ENCODE measurements around the gene ZNF683. TPM values are rescaled to one million over a fixed set of nuclear protein-coding genes. Genes with fewer than 3 reads are reported as not detected.
"Not testable (repeated sequence)": the region's sequence is repeated elsewhere in the genome, so short reads cannot be mapped to it uniquely, and the experiment has no call there.

ZNF683 gene
- total RNA-seq, 2 donors from 2014 or later = not detected

DNA sequence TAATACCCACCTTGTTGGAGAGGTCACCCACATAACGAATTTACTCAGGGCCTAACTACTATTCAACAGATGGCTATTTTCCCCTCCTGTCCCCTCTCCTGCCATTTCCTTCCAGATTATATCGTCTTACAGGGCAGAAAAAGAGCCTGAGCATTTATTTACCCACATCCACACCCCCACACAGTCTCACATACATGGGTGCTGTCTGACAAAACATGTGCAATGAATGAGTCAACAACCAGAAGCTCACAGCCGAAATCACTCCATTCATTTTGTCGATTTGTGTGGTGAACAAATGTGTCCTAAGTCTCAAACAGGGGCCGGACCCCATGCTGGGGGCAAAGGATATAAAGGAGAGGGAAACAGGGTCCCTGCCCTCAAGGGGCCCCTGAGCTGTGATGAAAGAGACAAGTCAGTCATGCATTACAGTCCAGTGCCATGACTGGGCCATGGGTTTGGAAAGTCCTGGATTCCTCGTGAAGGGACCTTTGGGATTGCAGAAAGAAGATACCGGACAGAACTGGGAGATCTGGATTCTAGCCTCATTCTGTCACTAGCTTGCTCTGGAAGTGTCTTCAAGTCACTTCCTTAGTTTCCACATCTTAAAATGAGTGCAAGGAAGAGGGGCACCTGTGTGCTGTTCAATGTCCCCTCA lies 16.4 kb upstream of the ZNF683 start:
- intact Hi-C loops (cut with DNase I, micrococcal nuclease) = loop anchor here in 1 of 2 donors (5.0 kb wide), 1 partner anchor 327 kb away; no protein-coding TSS in a partner anchor
- ATAC-seq = no peak
- DNase-seq = no peak

DNA sequence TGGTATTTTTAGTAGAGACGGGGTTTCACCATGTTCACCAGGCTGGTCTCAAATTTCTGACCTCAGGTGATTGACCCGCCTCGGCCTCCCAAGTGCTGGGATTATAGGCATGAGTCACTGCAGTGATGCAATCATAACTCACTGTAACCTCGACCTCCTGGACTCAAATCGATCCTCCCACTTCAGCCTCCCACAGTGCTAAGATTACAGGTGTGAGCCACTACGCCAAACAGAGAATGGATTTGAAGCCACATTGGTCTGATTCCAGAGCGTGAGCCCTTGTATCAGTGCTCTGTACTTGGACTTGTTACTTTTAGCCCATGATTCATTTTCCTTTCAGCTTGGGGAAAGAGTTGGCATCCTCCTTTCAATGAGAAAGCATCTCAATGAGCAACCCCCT lies 14.9 kb upstream of the ZNF683 start:
- intact Hi-C loops (cut with DNase I, micrococcal nuclease) = loop anchor here in 1 of 2 donors (5.0 kb wide), 1 partner anchor 325 kb away; no protein-coding TSS in a partner anchor
- DNase-seq = no peak
- peak; percentile 84 for ATAC-seq

DNA sequence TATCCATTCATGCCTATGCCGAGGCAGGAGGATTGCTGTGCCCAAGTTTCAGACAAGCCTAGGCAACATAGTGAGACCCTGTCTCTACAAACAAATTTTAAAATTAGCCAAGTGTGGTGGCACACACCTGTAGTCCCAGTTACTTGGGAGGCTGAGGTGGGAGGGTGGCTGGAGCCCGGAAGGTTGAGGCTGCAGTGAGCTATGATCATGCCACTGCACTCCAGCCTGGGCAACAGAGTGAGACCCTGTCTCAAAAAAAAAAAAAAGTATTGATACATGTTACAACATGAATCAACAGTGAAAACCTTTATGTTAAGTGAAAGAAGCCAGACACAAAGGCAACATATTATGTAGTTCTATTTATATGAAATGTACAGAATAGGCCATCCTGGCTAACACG lies 12.5 kb upstream of the ZNF683 start:
- not testable (repeated sequence) for ATAC-seq, DNase-seq
- intact Hi-C loops (cut with DNase I, micrococcal nuclease) = loop anchor here in 1 of 2 donors (5.0 kb wide), 1 partner anchor 323 kb away; no protein-coding TSS in a partner anchor

DNA sequence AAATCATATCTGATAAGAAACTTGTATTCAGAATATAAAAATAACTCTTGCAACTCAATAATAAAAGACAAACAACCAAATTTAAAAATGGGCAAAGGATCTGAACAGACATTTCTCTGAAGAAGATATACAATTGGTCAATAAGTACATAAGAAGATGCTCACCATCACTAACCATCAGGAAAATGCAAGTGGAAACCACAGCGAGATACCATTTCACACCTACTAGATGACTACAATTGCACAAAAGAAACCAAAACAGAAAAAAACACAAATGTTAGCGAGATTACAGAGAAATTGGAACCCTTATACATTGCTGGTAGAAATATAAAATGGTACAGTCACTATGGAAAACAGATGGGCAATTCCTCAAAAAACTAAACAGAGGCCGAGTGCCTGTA lies 11.5 kb upstream of the ZNF683 start:
- intact Hi-C loops (cut with DNase I, micrococcal nuclease) = no loop called here
- DNase-seq = no peak
- ATAC-seq = no peak

DNA sequence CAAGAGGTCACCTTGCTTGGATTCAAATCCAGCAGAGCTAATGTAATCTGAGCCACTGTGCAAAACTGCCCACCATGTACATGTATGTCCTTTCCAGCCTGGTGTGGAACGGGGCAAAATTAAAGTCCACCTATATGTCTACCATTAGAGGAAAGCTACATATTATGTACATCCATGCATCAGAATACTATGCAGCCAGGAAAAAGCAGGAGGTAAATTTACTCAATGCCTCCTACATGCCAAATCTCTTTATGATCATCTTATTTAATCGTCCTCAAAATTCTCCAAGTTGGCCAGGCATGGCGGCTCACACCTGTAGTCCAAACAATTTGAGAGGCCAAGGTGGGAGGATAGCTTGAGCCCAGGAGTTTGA lies 6.3 kb upstream of the ZNF683 start:
- ATAC-seq = no peak
- intact Hi-C loops (cut with DNase I, micrococcal nuclease) = no loop called here

DNA sequence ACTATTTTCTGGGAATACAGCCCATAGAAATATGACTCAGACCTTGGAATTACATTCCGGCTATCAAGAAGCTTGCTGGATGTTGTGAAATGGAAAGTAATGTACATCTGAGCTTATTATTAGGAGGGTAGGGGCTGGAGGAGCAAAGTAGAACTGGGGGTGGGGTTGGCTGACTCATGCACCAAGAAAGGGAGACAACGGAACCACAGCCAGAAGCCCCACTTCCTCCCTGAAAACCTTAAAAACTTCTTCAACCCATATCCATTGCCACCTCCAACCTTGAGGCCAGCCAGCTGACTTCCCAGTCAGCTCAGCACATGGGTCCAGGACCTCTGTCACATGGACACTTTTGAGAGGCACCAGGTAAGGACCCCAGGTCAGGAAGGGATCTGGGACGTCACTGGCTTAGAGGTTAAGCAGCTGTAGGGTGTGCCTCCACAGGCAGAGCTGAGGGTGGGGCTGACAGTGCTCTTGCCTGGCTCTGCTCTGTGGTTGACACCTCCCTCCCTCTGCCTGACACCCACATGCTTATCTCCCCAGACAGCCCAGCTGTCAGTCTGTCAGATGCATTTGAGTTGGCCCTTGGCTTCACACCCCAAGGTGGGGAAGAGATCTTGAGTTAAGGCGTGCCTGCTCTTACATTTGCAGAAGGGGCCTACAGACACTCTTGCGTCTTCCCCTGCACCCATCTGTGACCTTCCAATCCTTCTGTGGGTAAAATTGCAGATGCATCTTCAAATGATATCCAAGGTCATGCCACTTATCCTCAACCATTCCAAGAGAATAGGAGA lies 5.7 kb upstream of the ZNF683 start:
- intact Hi-C loops (cut with DNase I, micrococcal nuclease) = no loop called here
- peak in 1 of 2 donors; percentile 43 for DNase-seq
- peak; percentile 97 for ATAC-seq

More for the DNA sequence above, 6.3 kb upstream of the ZNF683 start:
- DNase-seq = no peak

DNA sequence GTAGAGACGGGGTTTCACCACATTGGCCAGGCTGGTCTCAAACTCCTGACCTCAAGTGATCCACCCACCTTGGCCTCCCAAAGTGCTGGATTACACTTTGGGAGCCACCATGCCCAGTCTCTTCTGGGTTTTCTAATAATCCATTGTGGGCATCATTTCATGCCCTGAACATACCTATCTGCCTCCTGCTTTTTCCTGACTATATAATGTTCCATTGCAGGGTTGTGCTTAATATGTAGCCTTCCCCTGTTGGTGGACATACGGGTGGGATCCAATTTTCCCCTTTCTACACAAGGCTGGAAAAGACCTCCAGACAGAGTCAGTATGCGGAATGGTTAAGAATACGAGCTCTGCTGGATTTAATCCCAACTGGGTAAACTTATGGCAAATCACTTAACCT lies 3.5 kb upstream of the ZNF683 start:
- no peak for ATAC-seq
- intact Hi-C loops (cut with DNase I, micrococcal nuclease) = no loop called here
- no peak for DNase-seq

DNA sequence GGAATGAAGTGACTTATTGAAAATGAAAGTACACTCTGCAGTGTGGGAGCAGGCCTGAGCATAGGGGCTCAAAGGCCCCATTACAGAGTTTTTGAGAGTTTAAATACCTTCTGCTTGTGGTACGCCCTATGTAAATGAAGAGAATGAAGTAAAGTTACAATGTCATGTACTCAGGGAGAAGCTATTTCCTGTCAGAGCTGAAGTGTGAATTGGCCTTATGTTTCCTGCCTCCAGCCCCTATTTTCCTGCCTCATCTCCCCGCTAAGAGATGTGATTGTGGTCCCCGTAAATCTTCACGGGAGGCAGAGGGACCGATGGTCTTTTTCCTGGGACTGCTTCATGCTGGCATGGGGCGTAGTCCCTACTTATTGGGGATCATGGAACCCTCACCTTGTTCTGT lies 2.5 kb upstream of the ZNF683 start:
- DNase-seq (no peak), ATAC-seq (no peak)
- intact Hi-C loops (cut with DNase I, micrococcal nuclease) = no loop called here

DNA sequence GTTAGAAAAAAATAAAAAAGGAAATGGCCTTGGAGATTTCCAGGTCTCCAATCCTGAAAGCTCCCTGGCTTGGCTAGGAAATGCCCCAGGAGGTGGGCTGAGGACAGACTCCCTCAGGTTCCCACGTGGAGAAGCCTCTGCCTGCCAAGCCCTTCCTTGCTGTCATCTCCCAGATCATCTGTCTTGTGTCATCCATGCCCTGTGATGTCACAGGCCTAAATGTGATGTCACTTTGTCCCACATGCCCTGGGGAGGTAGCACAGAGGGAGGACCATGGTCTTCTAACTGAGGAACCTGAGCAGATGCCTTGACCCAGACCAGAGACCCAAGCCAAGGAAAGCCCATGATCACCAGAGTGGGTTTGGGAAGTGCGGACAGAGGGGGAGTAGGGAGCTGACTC lies 1.8 kb upstream of the ZNF683 start:
- ATAC-seq; DNase-seq; intact Hi-C loops (cut with DNase I, micrococcal nuclease): not testable (repeated sequence)

DNA sequence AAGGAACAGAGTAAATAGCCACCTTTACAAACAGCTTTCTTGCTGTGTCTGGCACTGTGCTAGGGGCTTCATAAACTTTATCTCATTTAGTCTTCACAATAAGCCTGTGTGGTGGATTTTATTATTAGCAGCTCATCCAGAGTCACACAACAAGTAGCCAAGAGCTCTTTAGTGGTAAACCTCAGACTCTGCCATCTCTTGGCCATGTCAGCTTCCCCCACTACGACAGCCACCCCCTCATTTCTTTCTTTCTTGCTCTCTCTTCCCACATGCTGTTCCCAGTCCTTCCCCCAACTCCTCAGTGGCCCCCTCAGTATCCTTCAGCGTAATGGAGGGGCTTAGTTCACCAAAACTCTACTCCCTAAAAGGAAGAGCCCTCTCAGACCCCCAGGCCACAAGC lies 1.2 kb upstream of the ZNF683 start:
- intact Hi-C loops (cut with DNase I, micrococcal nuclease) = no loop called here
- DNase-seq (no peak), ATAC-seq (no peak)

DNA sequence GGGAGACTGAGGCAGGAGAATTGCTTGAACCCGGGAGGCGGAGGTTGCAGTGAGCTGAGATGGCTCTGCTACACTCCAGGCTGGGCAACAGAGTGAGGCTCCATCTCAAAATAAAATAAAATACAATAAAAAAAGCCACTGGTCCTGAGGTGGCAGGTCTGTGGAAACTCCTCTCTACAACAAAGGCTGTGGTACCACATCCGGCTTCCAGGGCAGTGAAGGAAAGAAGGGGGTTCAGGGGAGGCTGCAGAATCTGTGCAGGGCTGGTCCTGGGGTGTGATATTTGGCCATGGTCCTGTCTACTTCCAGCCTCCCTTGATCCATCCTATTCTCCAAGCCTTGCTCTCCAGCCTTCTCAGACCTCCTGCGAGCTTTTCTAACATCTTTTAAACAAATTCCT lies 731 bp upstream of the ZNF683 start:
- DNase-seq = no peak
- ATAC-seq = no peak
- intact Hi-C loops (cut with DNase I, micrococcal nuclease) = no loop called here

DNA sequence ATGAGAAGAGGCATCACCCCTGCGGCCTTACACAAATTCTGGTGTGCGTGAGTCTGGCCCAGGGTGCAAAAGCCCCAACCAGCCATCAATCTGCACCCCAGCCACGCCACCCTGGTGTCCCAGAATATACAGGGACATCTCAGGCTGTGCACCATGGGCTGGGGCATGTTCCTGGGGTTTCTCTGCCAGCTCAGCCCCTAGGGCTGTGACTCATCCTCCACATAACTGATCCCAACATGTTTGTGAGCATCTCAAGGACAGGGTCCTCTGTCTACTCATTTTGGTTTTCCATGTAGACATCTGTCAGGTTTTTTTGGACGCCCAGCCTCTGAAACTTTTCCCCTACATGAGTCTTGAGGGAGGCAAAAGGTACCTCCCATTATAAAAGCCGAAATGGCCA lies 511 bp downstream of the ZNF683 start:
- intact Hi-C loops (cut with DNase I, micrococcal nuclease) = no loop called here
- DNase-seq (no peak), ATAC-seq (no peak)

DNA sequence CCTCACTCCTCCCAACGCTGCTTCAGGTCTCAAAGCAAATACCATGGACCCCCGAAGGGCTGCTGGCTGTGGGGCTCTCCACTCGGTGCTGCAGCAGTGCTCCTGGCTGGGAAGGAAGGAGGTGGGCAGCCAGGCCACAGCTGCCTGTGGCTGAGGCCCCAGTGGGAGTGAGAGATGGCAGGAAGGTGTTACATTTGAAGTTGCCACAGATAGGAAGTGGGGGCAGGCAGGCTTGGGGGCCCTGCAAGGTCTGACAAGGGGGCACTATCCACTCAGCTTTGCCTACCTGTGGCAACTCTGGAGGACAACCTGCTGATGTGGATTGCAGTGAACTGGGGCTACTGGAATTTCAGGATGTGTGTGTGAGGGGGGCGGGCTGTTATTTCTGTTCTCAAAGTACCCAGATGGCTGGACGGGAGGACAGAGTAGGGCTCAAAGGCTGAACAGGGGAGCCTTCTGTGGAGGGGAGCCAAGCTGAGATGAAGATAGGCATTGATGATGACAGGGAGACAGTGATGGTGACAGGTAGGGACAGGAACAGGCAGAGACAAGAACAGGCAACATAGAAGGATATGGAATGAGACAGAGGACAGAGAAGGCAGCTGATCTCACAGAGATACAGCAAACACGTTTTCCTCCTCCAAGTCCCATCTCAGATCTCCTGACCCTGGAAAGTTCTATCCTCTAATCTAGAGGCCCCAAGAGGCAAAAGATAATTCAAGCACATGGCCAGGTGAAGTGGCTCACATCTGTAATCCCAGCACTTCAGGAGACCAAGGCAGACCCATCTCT lies 1.8 kb downstream of the ZNF683 start:
- DNase-seq (no peak), ATAC-seq (no peak)
- intact Hi-C loops (cut with DNase I, micrococcal nuclease) = no loop called here

DNA sequence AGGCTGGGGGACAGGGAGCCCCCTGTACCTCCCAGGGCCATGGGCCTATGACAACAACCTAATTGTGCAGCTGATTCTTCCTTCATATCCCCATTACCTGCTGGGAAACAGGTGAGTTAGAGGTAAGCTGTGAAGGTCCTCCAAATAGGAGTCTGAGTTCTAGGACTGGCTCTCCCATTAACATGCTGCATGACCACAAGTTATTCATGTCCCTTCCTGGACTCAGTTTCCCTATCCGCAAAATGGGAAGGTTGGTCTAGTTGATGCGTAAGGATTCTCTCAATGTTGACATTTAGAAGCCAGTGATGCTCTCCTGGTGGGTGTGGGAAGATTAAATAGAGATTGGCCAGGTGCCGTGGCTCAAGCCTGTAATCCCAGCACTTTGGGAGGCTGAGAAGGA lies 4.1 kb downstream of the ZNF683 start:
- intact Hi-C loops (cut with DNase I, micrococcal nuclease) = no loop called here
- ATAC-seq (no peak), DNase-seq (no peak)

DNA sequence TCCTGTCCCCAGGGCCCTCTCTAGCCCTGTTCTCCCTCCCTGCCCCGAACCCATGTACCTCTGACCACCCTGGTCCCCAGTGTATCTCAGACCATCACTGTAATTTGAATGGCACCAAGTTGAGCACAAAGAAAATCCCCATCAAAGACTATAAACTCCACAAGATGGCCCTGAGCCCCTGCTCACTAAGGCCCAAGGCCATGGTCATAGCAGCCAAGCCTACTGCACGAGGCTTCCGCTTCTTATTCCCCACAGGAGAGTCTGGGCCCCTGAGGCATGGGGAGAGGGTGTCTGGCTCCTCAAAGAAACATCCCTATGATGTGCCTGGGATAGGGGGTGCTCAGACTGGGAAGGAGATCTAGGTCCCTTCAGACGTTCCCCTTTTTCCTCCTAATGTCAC lies 4.5 kb downstream of the ZNF683 start:
- ATAC-seq = no peak
- intact Hi-C loops (cut with DNase I, micrococcal nuclease) = no loop called here
- no peak for DNase-seq

DNA sequence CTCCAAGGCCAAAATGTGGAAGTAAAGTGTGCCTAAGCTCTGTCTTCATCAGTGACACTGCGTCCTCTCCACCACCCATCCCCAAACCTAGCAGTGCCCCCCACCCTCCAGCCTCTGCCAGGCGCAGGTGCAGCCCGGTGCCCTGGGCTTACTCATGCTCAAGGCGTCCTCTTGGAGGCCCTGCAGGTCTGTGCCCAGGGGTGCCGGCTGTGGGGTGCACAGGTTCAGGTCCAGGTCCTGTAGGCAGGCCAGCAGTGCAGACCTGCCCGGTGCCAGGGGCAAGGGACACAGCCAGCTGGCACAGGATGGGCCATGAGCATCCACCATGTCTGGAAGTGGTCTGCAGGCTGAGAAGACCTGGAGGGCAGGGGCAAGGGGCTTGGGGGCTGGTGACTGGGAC lies 5.1 kb downstream of the ZNF683 start:
- no peak for ATAC-seq
- no peak for DNase-seq
- intact Hi-C loops (cut with DNase I, micrococcal nuclease) = no loop called here

DNA sequence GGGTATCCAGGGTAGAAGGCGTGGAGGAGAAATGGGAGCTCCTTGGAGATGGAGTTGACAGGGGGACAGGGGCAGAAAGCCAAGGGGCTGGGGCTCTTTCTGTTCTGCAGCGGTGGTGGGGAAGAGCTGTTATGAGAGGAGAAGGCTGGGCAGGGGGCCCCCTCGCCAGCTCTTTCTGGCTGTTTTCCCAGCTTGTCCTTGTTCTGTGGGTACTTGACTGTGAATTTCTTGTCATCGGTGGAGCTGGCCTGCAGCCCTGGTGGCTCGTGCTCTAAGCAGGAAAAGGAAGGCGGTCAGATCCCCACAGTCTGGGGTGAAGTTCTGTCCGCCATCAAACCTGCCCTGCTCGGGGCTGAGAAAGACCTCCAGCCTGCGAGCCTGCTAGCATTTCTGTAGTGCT lies 7.6 kb downstream of the ZNF683 start:
- DNase-seq (no peak), ATAC-seq (no peak)
- intact Hi-C loops (cut with DNase I, micrococcal nuclease) = no loop called here

DNA sequence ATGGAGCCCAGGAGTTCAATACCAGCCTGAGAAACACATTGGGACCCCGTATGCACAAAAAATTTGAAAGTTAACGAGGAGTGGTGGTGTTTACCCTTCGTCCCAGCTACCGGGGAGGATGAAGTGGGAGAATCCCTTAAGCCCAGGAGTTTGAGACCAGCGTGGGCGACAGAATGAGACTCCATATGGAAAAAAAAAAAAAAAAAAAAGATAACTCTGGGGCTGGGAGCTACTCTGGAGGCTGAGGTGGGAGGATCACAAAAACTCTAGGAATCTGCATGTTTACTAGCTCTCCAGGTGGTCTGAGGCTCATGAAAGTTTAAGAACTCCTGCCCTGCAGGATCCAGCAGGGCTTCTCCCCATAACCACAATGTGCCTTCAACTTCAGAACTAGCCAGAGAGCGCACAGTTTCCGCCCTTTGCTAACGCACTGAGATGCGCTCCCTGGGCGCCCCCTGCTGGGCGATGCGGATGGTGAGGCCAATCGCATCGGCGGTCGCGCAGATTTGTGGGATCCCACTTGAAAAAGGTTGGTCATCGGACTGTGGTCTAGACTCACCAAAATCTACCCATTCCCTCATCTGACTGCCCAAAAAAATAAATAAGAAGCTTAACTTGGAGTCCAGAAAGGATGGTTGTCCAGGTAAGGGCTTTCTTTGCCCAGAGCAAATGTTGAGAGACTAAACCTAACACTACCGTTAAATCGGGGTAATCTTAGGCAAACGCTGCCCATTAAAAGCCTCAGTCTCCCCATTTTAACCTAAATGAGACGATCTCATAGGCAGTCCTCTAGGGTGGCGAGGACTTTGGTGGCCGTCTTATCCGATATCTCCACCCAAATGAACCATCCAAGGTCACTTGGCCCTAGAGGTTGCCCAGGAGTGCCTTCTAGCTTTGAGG lies 8.8 kb downstream of the ZNF683 start:
- DNase-seq = peak; percentile 72 to 88
- ATAC-seq = peak; percentile 42
- intact Hi-C loops (cut with DNase I, micrococcal nuclease) = no loop called here

DNA sequence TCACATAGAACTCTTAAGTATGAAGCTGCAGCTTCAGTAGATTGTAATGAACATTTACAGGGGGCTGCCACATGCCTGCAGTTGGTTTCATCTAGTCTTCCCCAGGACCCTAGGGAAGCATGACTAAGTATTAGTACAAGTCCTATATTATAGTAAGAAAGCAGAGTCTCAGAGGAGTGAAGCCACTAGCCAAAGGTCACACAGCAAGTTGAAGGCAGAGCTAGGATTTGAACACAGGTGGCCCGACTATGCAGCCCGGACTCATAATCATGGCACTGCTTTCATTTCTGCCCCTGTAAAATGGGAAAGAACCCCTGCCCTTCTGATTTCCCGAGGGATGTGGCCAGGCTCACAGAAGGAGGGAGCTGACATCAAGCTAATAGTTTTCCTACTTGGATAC lies 10.2 kb downstream of the ZNF683 start:
- no peak for DNase-seq
- ATAC-seq = no peak
- intact Hi-C loops (cut with DNase I, micrococcal nuclease) = no loop called here

Measured in left colon (tissue), 2 donors.